ENCODE measurements around the gene MAP3K14. TPM values are rescaled to one million over a fixed set of nuclear protein-coding genes. Genes with fewer than 3 reads are reported as not detected.

The MAP3K14 gene
- total RNA-seq, 8 experiments from 2014 or later = 1.4 to 5.0 (median 3.2) TPM

GRCh38 chr17:45220079-45220478 lies 96.7 kb downstream of the MAP3K14 start:
- H3K27ac ChIP-seq = no peak overlapping the region
- no peak for ATAC-seq (replicated peaks in 6 of 8)
- H3K4me3 ChIP-seq = no peak overlapping the region
- peaks cover 0 to 11% of the 10 kb centered on the region in 2 donors for H3K4me1 ChIP-seq (replicated peaks in 1 of 2)
- WGBS, 10 experiments = 40 to 100% (median 73%) methylated on average over 1 to 2 of the region's 3 CpGs; no CpG with 5 or more reads in 4 of the 10 experiments
- in situ Hi-C loops (cut with MboI; ENCODE audit: low pct_unique_long_range_greater_than_20kb in 2 of 9, low sequenced_read_pairs in 9 of 9, unreplicated experiment in 9 of 9) = loop anchor here in 5 of 9 experiments (10.0 to 25.0 kb wide), 3 partner anchors 165 to 617 kb away; partner anchors contain the start of gene SPPL2C (in 1 of the 5)

GRCh38 chr17:45218895-45219661 lies 97.7 kb downstream of the MAP3K14 start:
- WGBS, 10 experiments = 0 to 26% (median 5%) methylated on average over 1 to 9 of the region's 12 CpGs

More at GRCh38 chr17:45218895-45219661, 97.7 kb downstream of the MAP3K14 start:
- Histone ChIP-seq H3K27ac (no peak overlapping the region), H3K4me1 (replicated peaks in 1 of 2) (peaks cover 0 to 11% of the 10 kb centered on the region in 2 donors), H3K4me3 (no peak overlapping the region)
- in situ Hi-C loops (cut with MboI; ENCODE audit: low pct_unique_long_range_greater_than_20kb in 2 of 9, low sequenced_read_pairs in 9 of 9, unreplicated experiment in 9 of 9) = loop anchor here in 3 of 9 experiments (25.0 kb wide), 2 partner anchors 168 to 618 kb away; partner anchors contain the start of gene SPPL2C (in 1 of the 3)
- peak; percentile 56 to 93 (median 68) for ATAC-seq (replicated peaks in 6 of 8)

Other genes with a start within 250 kb of the MAP3K14 start
- gene PLCD3, start 184.5 kb downstream of the MAP3K14 start, total RNA-seq = 10 to 100 TPM in 4 of 8 experiments, 1 to 10 TPM in 4; 2.0 to 40.1 (median 10.0) TPM
- 10 to 100 TPM in 3 of 8 experiments, 1 to 10 TPM in 5; 1.5 to 16.1 (median 6.4) TPM for gene ACBD4, start 181.3 kb downstream of the MAP3K14 start, total RNA-seq
- 10 to 100 TPM; 10.6 to 49.8 (median 23.0) TPM for gene HEXIM1, start 168.5 kb downstream of the MAP3K14 start, total RNA-seq
- 10 to 100 TPM in 4 of 8 experiments, 1 to 10 TPM in 4; 7.6 to 14.1 (median 9.9) TPM for gene HEXIM2, start 155.1 kb downstream of the MAP3K14 start, total RNA-seq
- 1 to 10 TPM; 1.1 to 5.6 (median 2.3) TPM for gene FMNL1, start 95.1 kb downstream of the MAP3K14 start, total RNA-seq
- under 1 TPM in 6 of 8 experiments, not detected in 2; 0.13 to 0.47 (median 0.41) TPM for gene SPATA32, start 54.9 kb downstream of the MAP3K14 start, total RNA-seq
- 1 to 10 TPM in 6 of 8 experiments, under 1 TPM in 2; 0.88 to 4.8 (median 2.4) TPM for gene ARHGAP27, start 115.8 kb upstream of the MAP3K14 start, total RNA-seq
- 10 to 100 TPM in 4 of 8 experiments, 1 to 10 TPM in 4; 6.2 to 27.9 (median 11.8) TPM for gene PLEKHM1, start 173.7 kb upstream of the MAP3K14 start, total RNA-seq

All from motor neuron (in vitro differentiated cells).